Activated CD8-positive, alpha-beta memory T cell treated with anti-CD3 and anti-CD28 coated beads, Interleukin-2, amount 50 U/mL, for 24 hours (primary cell): ENCODE measurements around the gene TBCCD1.
"Not testable (repeated sequence)": the region's sequence is repeated elsewhere in the genome, so short reads cannot be mapped to it uniquely, and the experiment has no call there.

Experiments used
- DNase-seq: peaks from one replicate; pipeline ENCODE4 v3.0.0-alpha.2; 2020; ENCODE audit errors: extremely low read depth

The TBCCD1 gene

GRCh38 chr3:186552408-186553031, 14.6 kb downstream of the TBCCD1 start:
- no peak for DNase-seq

DNA sequence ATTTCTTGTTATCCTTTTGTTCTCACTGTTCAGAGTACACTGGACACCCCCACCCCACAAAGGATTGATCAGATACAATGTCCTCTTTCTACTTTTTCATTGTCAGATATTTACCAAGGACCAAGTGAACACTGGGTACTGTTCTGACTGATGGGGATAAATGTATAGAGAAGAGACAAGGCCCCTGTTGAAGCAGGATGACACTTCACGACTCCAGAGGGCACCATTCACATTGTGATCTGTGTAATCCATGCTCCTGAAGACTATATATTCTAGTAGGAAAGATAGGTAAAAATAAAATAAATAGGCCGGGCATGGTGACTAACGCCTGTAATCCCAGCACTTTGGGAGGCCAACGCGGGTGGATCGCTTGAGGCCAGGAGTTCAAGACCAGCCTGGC, 15.8 kb downstream of the TBCCD1 start:
- no peak for DNase-seq

- no peak for DNase-seq
Observed at GRCh38 chr3:186549497-186549896, 17.6 kb downstream of the TBCCD1 start.

DNA sequence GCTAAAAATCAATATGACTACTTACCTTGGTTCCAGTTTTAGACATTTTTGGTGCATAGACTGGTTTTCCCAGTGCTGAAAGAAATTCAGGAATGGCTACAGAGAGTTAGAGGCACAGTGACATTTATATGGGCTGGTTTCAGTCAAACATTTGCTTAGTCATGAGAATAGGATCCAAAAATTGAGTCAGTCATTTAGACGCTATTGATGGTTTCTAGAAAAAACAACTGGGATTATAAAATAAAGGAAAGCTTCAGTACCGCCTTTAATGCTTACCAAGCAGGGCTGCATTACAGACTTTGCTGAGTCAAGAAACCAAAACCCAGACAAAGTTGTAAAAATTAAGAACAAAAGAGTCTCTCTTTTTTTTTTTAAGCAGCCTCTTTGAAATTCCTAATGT, 22.9 kb downstream of the TBCCD1 start, which contains the start of gene CRYGS:
CRYGS (minus strand) TSS at position 100 of the 400 bp plus-strand sequence; CDS start at position 46, 54 bp downstream.
- no peak for DNase-seq

GRCh38 chr3:186540835-186541226, 26.3 kb downstream of the TBCCD1 start:
- no peak for DNase-seq

DNA sequence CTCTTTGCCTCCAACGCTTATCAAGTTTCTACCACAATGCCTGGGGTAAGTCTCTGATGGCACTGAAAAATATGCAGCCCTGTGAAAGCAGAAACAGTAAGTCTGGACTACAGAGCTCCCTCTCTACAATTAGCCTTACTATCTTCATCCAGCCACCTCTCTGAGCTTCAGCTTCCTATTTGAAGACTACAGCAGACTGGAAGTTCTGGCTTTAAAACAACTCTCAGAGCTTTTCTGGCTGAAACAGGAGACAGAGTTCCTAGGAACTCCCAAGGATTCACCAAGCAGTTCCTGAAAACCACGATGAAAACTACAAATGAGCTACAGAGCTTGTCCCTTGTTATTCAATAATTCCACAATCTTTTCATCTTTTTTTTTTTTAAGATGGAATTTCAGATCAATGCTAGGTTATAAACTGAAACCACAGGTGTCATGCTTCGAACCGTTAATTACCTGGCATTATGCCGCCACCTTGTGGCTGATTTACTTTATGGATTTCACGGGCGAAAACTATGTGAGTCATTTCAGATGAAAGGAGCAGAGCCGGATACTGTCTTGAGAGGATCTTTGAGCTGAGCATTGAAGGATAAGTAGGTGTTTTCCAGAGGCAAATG, 26.8 kb downstream of the TBCCD1 start:
- DNase-seq: peak; percentile 60

GRCh38 chr3:186538779-186539178, 28.4 kb downstream of the TBCCD1 start:
- DNase-seq: no peak

DNA sequence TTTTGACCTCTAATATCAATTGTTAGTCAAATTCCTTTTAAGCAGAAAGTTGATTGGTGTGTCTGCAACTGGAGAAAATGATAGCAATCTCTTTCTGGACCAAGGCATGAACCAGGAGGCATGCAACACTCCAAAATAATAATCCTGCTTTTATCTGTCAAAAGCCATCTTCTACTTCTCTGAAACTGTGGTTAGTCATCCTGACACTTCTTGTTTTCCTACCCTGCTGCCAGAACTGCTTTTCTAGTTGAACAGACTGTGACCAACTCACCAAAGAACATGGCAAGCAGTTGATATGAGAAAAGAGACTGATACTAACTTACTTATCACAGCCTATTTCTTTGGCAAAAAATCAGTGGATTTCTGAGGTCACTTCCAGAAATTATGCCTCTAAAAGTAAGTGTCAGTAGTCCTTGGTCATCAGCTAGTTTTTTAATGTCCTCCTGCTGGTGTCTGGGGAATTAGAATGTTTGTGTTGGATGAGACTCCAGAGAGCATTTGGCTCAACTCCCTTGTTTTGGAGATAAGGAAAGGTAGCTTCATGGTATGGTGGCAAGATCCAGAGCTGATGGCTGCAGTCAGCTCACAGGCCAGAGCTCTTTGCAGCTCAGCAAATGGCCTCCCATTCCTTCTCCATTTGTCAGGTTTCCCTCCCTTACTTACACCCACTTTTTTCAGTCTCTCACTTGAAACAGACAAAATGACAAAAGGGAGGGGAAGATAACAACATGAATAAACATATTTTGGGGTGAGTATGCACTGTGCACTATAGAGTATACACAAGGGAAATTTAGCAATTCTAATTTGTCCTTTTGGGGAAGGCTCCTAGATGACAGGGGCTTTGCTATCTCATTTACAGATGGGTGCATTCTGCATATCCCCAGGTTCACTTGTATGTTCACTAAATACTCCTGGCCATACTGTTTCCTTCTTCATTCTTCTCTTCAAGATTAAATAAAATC, 30.0 kb downstream of the TBCCD1 start:
- DNase-seq: no peak

- DNase-seq: no peak
Observed at GRCh38 chr3:186534113-186534669, 32.9 kb downstream of the TBCCD1 start.

DNA sequence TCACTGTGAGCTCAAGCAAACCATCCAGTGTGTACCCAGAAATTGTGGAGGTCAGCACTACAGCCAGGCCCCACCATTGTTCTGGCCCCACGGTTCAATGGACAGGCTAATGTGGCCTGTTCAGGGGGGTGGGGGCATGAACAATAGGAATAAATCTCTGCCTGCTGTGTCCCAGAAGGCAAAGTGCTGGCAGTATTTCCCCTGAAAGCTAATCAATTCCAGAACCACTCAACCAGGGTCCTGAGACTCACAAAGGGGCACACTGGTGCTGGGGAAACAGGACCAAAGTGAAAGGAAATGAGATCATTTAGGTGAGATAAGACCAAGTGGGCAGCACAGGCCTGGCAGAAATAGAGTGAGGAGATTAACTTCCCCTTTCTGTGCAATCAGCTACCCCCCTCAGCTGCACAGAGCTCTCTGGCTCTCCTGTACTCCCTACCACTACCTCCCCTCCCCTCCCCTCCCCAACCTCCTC, 34.5 kb downstream of the TBCCD1 start:
- no peak for DNase-seq

GRCh38 chr3:186531694-186532093, 35.4 kb downstream of the TBCCD1 start:
- DNase-seq: not testable (repeated sequence)

- DNase-seq: no peak
Observed at GRCh38 chr3:186530415-186530814, 36.7 kb downstream of the TBCCD1 start.

DNA sequence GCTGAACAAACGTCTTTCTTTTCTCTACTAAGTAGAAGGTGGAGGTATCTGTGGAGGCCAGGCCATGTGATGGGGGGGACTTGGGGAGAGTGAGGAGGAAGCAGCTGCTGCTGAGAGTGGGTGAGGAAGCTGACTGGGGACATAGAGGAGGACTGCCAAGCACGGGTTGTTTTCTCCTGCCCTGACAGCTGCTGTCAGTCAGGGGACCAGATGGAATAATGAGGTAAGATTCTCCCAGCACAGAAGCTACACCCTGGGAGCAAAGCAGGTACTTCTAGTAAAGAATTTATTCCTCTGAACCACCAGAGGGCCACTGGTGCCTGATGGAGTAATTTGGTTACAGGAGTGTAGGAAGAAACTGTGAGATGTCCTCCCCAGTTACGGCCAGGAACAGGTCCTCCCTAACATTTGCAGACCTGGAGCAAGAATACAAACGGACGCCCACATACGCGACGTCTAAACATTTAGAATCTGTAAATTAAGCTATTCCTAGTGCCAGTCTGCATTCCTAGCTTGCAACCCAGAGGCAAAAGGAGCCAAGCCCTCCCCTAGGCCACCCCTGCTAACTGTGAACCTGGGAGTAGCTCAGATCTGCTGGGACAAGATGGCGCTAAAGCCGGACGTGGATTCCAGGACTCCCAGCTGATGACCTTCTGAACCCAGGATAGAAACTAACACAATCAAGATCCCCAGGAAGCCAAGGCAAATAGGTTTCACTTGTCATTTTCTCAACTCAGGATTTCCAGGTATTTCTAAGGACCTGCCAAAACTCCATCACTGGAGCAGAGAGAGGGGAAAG, 37.7 kb downstream of the TBCCD1 start:
- DNase-seq: no peak

GRCh38 chr3:186526256-186526606, 40.9 kb downstream of the TBCCD1 start:
- no peak for DNase-seq

- no peak for DNase-seq
Observed at GRCh38 chr3:186525369-186526255, 41.5 kb downstream of the TBCCD1 start.

DNA sequence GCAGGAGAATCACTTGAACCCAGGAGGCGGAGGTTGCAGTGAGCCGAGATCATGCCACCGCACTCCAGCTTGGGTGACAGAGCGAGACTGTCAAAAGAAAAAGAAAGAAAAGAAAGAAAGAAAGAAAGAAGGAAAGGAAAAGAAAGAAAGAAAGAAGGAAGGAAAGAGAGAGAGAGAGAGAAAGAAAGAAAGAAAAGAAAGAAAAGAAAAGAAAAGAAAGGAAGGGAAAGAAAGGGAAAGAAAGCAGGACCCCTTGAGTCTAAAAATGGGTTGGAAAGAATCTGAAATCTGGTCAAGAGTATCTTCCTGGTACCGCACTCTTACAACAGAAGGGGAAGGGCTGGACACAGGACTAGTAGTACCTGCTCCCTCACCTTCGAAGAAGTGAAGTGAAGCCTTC, 42.5 kb downstream of the TBCCD1 start:
- no peak for DNase-seq

DNA sequence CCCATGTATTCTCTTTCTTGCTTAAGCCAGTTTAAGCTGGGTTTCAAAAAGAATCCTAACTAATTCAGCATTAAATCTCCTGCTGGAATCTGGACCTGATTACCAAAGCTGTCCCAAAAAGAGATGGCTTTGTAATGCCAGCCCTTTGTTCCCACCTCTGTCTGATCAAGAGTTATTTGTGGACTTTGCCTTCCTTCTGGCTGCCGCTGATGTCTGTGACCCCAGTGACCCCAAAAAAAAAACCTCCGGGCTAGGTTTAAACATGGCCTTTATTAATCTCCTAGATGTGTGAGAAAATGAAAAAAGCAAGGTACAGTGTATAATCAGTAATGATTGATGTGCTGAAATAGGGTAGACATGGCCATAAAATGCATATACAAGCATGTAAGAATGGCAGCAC, 43.7 kb downstream of the TBCCD1 start:
- no peak for DNase-seq

DNA sequence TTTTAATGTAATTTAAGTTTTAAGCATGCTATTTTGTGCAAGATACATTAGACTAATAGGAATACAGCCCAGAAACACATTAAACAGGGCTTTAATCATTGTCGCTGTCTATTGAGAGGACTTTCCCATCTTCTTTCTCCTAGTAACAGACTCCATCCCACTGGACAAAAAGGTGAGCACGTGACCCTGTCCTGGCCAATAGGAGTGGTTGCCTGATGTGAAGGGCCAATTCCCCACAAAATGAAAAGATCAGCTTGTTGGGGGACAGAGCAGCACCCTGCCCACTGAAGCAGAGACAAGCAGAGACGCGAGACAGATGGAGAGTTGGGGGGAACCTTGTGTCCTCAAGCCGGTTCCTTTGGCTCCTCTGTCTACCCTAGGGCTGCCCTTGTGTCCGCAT, 44.1 kb downstream of the TBCCD1 start:
- no peak for DNase-seq

DNA sequence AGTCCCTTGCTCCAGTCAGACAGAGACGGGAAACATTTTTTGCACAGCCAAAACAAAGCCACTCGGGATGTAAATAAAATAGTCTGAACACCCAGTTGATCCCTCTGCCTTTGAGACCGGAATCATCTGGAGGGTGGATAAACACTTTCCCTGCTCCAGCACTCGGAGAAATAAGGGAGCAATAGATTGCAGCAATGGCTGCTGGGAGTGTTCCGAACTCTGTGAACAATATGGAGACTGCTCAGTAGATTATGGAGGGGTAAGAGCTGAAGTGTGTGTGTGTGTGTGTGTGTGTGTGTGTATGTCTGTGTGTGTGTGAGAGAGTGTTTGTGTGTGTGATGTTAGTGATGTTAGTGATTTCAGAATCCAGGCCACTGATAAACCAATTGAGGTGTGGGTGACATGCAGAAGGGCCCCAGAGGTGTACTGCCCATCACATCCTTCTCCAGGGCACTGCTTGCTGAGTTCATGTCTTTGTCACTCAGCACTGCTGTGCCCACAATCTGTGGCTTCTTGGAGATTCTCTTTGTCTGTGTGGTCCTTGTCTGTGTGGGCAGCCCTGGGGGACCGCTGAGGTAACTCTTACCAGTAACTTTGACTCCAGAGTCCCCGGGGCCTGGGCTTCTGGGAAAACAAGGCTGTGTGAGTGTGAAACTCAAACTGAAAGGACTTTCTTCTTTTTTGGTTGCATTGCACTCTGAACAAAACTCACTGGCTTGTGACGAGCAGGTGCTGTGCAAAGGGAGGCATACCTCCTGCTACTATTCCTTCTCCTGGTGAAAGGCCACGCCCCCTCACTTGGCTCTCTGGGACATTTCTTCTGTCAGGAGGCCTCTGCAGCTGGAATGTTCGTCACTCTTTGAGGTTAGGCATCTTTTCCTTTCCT, 45.9 kb downstream of the TBCCD1 start:
- no peak for DNase-seq
